GM19193 (cell line): ENCODE measurements around the gene PRPF8.

Experiments
- POLR2A ChIP-seq: IDR thresholded peaks from 4 replicates; pipeline ENCODE4 v1.6.1; 2011; ENCODE audit not compliant: insufficient read depth, insufficient read length; ENCODE audit errors: extremely low read depth

Gene PRPF8

DNA sequence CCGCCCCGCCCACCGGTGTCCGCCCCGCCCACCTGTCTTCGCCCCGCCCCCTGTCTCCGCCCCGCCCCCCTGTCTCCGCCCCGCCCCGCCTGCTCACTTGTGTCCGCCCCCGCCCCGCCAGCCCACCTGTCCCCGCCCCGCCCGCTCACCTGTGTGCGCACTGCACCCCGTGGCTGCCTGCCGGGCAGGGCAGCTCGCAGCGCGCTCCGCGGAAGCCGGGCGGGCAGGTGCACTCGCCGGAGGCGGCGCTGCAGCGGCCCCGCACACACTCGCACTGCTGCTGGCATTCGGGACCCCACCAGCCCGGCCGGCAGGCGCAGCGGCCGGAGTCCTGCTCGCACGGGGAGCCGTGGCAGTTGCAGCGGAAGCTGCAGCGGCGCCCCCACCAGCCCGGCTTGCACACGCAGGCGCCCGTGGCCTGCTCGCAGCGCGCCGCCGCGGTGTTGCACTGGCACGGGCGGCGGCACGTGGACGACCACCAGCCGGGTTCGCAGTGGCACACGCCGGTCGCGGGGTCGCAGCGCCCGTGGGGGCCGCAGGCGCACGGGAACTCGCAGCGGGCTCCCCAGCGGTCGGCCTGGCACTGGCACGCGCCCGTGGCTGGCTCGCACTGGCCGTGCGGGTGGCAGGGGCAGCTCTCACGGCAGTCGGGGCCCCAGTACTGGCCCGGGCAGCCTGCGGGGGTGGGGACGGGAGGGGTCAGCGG is 41.2 kb downstream of the PRPF8 start:
- TF ChIP-seq POLR2A = no peak

DNA sequence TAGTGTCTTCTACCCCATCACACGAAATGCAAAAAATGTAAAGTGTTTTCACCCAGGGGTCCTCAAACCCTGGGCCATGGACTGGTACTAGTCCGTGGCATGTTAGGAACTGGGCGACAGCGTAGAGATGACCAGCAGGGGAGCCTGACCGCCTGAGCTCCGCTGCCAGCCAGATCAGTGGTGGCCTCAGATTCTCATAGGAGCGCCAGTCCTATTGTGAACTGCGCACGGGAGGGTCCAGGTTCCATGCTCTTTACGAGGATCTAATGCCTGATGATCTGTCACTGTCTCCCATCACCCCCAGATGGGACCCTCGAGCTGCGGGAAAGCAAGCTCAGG is 43.6 kb downstream of the PRPF8 start:
- no peak for TF ChIP-seq POLR2A

DNA sequence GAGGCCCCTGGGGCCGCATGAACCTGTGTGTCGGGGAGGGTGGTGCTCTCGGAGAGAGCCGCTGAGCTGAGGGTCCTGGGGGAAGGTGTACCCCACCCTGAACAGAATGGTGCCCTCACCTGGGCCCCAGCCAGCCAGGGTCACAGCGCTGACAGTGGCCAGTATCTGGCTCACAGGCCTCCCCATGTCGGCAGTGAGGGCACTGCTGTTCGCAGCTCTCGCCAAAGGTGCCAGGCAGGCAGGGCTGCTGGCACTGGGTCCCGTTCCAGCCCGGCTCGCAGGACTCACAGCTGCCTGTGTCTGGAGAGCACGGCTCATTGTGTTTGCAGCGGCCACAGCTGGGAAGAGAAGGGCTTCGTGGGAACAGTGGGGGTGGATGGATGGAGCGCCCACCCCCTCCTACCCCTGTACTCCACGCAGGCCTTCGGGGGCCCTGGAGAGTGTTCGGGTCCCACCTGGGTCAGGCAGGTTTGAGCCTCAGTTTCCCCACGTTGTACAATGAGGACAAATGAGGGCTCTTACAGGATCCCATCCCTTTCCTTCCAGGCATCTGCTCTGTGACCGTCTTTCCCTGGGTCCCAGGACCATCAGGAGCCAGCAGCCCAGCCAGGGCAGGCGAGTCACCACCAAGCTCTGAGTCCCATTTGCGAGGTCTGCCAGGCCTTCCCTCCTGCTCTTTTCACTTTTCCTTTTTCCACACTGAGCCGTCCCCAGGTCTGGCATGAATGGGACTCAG is 44.2 kb downstream of the PRPF8 start:
- no peak for TF ChIP-seq POLR2A

DNA sequence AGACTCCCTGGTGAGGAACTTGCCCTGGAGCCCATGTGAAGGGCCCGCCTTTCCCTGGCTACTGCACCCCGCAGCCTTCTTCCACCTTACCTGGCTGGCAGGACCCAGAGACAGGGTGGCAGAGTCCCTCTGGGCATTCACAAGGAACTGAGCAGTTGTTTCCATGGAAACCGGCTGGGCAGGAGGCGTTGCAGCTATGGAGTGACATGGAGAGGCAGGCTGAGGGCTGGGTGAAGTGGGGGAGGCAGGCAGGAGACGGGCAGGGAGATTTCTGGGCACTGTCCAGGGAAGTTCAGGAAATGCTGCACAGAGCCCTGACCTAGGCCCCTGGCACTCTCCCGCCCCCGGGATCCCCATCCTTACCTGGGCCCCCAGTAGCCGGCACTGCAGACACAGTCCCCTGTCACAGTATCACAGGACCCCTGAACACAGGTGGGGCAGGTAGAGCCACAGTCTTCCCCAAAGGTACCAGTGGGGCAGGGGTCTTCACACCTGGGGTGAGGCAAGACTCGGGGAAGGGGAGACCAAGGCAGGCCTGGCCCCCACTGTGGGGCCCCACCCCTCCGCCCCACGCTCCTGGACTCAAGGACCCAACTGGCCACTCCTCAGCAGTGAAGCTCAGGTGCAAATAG is 45.0 kb downstream of the PRPF8 start:
- no peak for TF ChIP-seq POLR2A

DNA sequence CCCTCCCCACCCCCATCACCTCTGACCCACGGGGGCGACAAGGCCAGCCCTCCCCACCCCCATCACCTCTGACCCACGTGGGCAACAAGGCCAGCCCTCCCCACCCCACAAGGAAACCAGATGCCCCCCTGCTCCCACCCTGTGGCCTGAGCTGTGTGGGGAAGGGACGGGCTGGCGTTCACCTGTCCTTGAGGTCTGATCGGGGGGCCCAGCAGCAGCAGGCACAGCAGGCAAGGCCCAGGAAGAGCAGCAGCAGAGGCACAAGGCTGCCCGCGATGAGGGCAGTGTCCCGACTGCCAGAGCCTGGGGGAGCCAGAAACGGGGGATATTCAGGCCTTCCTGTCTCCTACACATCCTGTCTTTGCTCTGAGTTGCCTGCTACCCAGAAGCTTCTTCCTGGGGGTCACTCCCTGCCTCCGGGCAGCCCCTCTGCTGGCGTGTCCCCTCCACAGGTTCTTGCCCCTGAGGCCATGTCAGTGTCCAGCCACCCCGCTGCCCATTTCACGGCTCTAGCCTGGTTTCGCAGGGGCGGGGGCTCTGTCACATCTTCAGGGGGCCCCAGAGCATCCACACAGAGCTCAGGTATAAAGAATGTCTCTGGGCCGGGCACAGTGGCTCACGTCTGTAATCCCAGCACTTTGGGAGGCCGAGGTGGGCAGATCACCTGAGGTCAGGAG is 45.9 kb downstream of the PRPF8 start:
- TF ChIP-seq POLR2A = no peak

DNA sequence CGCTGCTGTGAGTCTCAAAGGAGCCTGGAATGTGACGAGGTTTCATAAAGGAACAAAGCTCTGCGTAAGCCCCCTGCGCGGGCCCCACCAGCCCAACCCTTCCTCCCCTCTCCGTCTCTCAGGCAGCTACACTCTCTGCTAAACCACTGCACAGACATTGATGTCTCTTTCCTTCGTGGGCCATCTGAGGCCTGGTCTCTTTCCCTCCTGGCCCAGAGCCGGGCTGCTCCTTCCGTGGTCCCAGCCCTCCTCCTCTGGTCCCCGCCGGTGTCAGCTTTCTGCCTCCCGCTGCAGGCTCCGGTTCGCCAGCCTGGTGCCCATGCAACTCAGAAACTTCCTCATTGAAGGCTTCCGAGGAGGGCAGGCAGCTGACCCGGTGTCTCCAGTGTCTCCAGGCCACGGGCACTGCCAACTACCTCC is 46.5 kb downstream of the PRPF8 start:
- TF ChIP-seq POLR2A = no peak

DNA sequence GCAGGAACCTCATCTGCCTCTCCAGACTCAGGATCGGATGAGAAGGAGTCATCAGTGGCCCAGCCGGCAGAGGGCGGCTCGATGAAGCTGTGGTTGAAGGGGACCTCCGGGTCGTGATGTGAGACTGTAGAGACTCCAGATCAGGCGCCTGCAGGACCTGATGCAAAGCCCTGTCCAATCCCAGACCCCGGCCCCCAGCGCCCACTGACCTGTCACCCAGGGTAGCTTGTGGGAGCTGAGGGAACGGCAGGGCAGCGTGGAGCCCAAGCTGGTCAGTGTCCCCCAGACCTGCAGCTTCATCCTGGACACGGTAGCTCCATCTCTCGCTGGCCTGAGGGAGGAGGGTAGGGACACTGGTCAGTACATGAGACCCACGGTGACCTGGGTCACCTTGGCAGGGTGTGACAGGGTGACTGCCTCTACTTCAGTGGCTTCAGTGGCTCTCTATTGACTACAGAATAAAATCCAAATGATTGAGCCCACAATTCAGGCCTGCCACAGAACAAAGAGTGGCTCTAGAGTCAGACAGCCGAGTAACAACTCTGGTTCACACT is 47.9 kb downstream of the PRPF8 start:
- no peak for TF ChIP-seq POLR2A

DNA sequence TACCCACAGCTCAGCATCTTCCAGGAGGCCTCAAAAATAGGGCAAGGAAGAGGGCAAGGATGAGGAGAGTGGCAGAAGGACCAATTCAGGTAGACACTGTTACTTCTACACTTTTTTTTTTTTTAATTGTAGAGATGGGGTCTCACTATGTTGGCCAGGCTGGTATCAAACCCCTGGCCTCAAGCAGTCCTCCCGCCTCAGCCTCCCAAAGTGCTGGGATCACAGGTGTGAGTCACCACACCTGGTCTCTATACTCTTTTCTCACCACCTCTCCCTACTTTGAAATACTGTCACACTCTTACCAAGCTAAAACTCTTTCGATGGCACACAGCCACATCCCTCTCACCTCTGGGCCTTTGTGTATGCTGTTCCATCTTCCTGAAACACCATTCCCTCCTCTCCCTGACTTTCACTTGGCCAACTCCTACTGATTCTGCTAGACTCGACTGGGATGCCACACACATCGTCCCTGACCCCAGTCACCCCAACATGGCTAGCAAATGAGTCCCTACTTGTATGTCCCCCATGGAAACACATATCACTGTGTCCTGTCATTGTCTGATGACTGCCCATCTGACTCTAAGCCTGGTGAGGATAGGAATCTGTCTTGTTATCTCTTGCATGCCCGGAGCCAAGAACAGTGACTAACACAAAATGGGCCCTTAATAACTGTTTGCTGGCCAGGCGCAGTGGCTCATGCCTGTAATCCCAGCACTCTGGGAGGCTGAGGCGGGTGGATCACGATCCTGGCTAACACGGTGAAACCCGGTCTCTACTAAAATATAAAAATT is 48.8 kb downstream of the PRPF8 start:
- TF ChIP-seq POLR2A = no peak

DNA sequence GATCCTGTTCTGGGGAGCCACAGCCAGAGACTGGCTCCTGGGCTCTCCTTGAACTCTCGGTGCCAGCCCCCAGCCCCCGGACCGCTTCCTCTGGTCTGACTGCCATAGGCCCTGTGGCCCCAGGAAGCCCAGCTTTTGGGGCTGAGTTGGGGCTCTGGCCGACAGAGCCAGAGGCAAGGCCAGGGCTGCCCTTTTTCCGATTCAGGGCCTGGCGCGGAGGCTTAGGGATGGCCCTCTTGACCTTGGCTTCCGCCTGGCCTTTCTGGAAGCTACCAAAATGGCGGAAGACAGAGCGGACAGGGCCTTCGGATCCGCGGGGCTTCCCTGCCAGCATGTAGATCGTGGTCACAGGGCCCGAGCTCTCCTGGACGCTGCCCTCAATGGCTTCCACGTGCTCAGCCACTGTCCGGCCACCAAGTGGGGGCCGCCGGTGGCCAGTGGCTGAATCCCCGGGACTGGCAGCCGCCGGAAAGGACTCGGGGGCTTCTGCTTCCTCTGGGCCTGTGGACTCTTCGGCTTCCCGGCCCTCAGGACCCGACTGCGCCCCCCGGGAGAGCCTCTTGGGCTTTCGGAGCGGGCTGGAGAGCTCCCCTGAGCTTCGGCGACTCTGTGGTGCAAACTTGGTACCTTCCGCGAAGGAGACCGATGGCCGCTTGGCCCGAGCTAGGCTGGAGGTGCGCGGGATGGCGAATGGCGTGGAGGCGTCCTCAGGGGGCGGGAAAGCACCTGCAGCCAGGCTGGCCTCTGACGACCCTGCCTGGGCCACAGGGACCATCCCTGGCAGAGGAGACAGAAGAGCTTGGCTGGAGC is 49.6 kb downstream of the PRPF8 start:
- no peak for TF ChIP-seq POLR2A

DNA sequence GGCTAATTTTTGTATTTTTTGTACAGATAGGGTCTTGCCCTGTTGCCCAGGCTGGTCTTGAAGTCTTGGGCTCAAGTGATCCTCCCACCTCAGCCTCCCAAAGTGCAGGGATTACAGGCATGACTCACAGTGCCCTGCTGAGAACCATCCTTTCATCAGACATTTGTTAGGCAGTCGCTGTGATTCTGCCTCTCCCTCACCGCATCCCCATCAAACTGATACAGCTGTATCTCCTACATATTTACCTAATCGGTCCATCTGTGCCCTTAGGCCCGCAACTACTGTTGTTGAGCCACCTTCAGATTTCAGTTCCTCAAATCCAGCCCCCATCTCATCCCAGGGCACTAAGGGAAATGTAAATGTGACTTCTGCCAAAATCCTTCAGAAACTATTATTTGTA is 54.0 kb downstream of the PRPF8 start:
- no peak for TF ChIP-seq POLR2A

DNA sequence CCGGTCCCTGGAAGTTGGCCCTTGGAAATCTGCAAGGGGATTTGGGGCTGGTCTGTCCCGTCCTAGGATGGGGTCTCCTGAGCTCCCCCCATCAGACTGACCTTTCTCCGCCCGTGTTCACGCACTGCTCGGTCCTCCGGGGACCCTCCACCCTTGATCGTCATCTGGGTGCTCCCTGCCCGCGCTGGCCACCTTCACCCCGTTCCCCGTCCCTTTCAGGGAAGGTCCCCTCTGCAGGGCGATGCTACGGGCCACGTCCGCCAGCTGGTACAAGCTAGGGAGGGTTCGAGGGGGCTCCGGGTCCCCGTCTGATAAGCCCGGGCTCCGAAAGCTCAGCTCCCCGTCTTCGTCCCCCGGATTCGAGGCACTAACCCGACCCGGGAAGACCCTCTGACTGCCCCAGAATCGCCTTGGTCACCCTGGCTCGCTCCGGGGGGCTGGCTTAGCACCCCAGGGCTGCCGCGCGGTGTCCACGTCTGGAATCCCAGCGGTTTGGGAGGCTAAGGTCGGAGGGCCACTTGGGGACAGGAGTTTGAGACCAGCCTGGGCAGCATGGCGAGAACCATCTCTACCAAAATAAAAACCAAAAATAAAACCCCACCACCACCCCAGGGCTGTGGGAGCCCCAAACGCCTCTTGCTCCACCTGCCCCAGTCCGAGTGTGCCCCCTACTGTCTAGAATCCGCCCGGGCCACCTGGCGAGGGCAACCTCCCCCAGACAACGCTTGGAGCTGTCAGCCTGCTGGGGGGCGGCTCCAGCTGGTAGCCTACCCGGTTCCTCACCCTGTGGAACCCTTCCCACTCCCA is 55.0 kb downstream of the PRPF8 start:
- TF ChIP-seq POLR2A = no peak

DNA sequence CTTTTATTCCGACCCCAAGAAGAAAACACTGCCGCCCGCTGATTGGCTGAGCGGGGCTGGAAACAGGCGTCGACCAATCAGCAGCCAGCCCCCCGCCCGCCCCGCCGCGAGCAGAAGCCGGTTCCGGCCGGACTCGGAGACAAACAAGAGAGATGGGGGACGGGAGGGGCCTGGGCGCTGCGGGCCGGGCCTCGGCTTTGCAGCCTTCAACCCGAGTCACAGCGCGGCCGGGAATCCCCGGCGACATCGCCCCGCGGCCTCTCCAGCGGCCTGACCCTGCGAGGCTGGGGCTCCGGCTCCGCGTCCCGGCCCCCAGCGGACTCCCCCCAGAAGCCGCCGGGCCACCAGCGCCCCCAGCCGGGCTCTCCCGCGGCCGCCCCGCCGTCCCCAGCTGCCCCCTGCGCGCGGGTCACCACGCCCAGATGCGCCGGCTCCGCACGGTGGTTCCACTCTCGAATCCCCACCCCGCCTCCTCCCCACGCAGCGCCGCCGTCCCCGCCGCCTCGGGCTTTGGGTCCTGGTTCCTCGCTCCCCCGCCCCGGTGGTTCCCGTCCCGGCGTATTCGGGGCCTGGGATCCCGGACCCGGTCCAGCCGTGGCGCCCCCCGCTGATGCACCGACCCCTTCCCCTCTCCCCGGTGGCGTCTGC is 55.7 kb downstream of the PRPF8 start:
- peak; percentile 38 for TF ChIP-seq POLR2A
